B cell (primary cell): ENCODE data around the gene CCDC92B. TPM values are rescaled to one million over a fixed set of nuclear protein-coding genes. Genes with fewer than 3 reads are reported as not detected.

Source experiments
- ATAC-seq: fragments of 200-7000 bp; cut with Tn5 transposase; one replicate; pipeline ENCODE4 v1.10.0; 2021; ENCODE audit warnings: low read depth, mild to moderate bottlenecking, moderate number of reproducible peaks, moderate library complexity
- CTCF ChIA-PET: fragments of 350-600 bp; sonication (Branson Sonifier 250); formaldehyde crosslinking; loops from one replicate; lab custom pipeline; 2021; ENCODE audit warnings: antibody characterized with exemption, inconsistent platforms; lab: Charles Lee
- POLR2A ChIA-PET: fragments of 350-600 bp; sonication (Branson Sonifier 250); formaldehyde crosslinking; loops from one replicate; lab custom pipeline; 2021; ENCODE audit warnings: antibody characterized with exemption; lab: Charles Lee
- DNase-seq: peaks from one replicate; pipeline ENCODE4 v3.0.0; 2013
- H2AFZ ChIP-seq: 2 replicates; pipeline ENCODE4 v1.6.1; 2012; ENCODE audit warnings: mild to moderate bottlenecking, low read depth, low read length; ENCODE audit not compliant: insufficient read depth, poor library complexity, severe bottlenecking
- H3K27ac ChIP-seq, 2 donors: 1 replicate in 1 of 2; 2 replicates in 1 of 2; pipeline ENCODE4 v1.5.1; 2012 to 2013; ENCODE audit warnings: low read length in 2 of 2, mild to moderate bottlenecking in 2 of 2, moderate library complexity in 1 of 2
- H3K27me3 ChIP-seq, 4 experiments: fragments of 200-600 bp in 1 of 4; sonication (generic) in 1 of 4; replicated peaks in 1 of 4; 1 replicate in 2 of 4; 2 replicates in 2 of 4; pipeline versions ENCODE4 v1.6.1 to v1.7.0; 2013 to 2016; ENCODE audit warnings: low read length in 3 of 4, mild to moderate bottlenecking in 2 of 4, mixed read lengths in 1 of 4, moderate library complexity in 1 of 4; ENCODE audit not compliant: insufficient read depth in 4 of 4, control insufficient read depth in 3 of 4; ENCODE audit errors: control extremely low read depth in 1 of 4
- H3K36me3 ChIP-seq, 2 experiments: replicated peaks in 1 of 2; 1 replicate in 1 of 2; 2 replicates in 1 of 2; pipeline versions ENCODE4 v1.6.1 to v1.7.1; 2013; ENCODE audit warnings: low read length in 1 of 2; ENCODE audit not compliant: insufficient read depth in 2 of 2, control insufficient read depth in 1 of 2; ENCODE audit errors: control extremely low read depth in 1 of 2, extremely low read depth in 1 of 2
- H3K4me1 ChIP-seq, 2 donors: fragments of 200-600 bp in 1 of 2; sonication (generic) in 1 of 2; 1 replicate in 1 of 2; 2 replicates in 1 of 2; pipeline versions ENCODE4 v1.5.1 to v1.6.1; 2013 to 2017; ENCODE audit warnings: low read length in 2 of 2; ENCODE audit not compliant: control insufficient read depth in 2 of 2, insufficient read depth in 2 of 2
- H3K4me2 ChIP-seq: replicated peaks from 2 replicates; pipeline ENCODE3; 2012; ENCODE audit warnings: mild to moderate bottlenecking, low read depth, low read length; ENCODE audit not compliant: poor library complexity, severe bottlenecking
- H3K4me3 ChIP-seq, 5 experiments: fragments of 200-600 bp in 1 of 5; sonication (generic) in 1 of 5; 1 replicate in 3 of 5; 2 replicates in 2 of 5; pipeline versions ENCODE4 v1.5.1 to v1.7.0; 2011 to 2016; ENCODE audit warnings: low read length in 4 of 5, mild to moderate bottlenecking in 4 of 5, low read depth in 2 of 5, control low read depth in 1 of 5, moderate library complexity in 1 of 5; ENCODE audit not compliant: insufficient read depth in 1 of 5; ENCODE audit errors: control extremely low read depth in 1 of 5, extremely low read depth in 1 of 5
- H3K79me2 ChIP-seq: fragments of 200-600 bp; sonication (generic); one replicate; pipeline ENCODE4 v1.6.0; 2016; ENCODE audit warnings: low read length; ENCODE audit not compliant: control insufficient read depth, insufficient read depth
- H3K9ac ChIP-seq: fragments of 200-600 bp; sonication (generic); 2 replicates; pipeline ENCODE4 v1.6.1; 2017; ENCODE audit warnings: mild to moderate bottlenecking, low read length, moderate library complexity
- H3K9me3 ChIP-seq, 3 donors: one replicate each; pipeline versions ENCODE4 v1.6.1 to v1.7.1; 2013; ENCODE audit warnings: low read length in 2 of 3; ENCODE audit not compliant: control insufficient read depth in 2 of 3, insufficient read depth in 1 of 3; ENCODE audit errors: control extremely low read depth in 1 of 3
- H4K20me1 ChIP-seq: 2 replicates; pipeline ENCODE4 v1.6.0; 2012; ENCODE audit warnings: mild to moderate bottlenecking, low read length; ENCODE audit not compliant: insufficient read depth, control insufficient read depth, poor library complexity, severe bottlenecking
- H3K27ac Mint-ChIP-seq: one replicate; pipeline ENCODE4 v1.8.0; 2021; ENCODE audit warnings: mixed read lengths
- H3K27me3 Mint-ChIP-seq: one replicate; pipeline ENCODE4 v1.8.0; 2021; ENCODE audit warnings: mixed read lengths
- H3K4me1 Mint-ChIP-seq: one replicate; pipeline ENCODE4 v1.8.0; 2021; ENCODE audit warnings: mixed read lengths
- H3K4me3 Mint-ChIP-seq: one replicate; pipeline ENCODE4 v1.8.0; 2021; ENCODE audit warnings: mixed read lengths
- H3K9me3 Mint-ChIP-seq: one replicate; pipeline ENCODE4 v1.8.0; 2022; ENCODE audit warnings: mixed read lengths; ENCODE audit not compliant: insufficient read depth
- EZH2 ChIP-seq: IDR thresholded peaks from 2 replicates; pipeline ENCODE4 v1.6.1; 2012; ENCODE audit warnings: borderline replicate concordance, low read depth, mild to moderate bottlenecking, moderate library complexity, low read length; ENCODE audit not compliant: insufficient read depth, poor library complexity, severe bottlenecking
- WGBS: methylation state at CpG from one replicate; pipeline ENCODE4 v1.1.5; 2013; ENCODE audit warnings: missing lambda C conversion rate; ENCODE audit not compliant: insufficient coverage; 5-methylcytosine and 5-hydroxymethylcytosine counted together
- intact Hi-C: fragments of 100-400 bp; cut with micrococcal nuclease; formaldehyde crosslinking; loops from one replicate; pipeline ENCODE4 v1.10.0; 2022
- polyA plus RNA-seq: library from polyadenylated mRNA; depleted of rRNA; stranded (reverse); fragments of >200 nt; gene quantifications from 2 replicates; pipeline ENCODE4 v1.2.3, GENCODE V29; 2012
- total RNA-seq, 2 donors: library from RNA; stranded (reverse); fragments of 120-200 nt in 1 of 2; gene quantifications; 1 replicate in 1 of 2; 2 replicates in 1 of 2; pipeline versions ENCODE4 v1.2.3 to v1.2.4, GENCODE V29; 2013 to 2022
- TF ChIP-seq, protein P1 (sequence below): fragments of 200-600 bp; IDR thresholded peaks from one replicate; pipeline ENCODE4 v1.8.0; 2022; ENCODE audit warnings: antibody characterized with exemption, mild to moderate bottlenecking

CCDC92B gene
- total and polyA plus RNA-seq, 2 donors (not counting 1 experiment from before 2014, with no cell fraction given) = 0.04 TPM; not detected in 1

DNA sequence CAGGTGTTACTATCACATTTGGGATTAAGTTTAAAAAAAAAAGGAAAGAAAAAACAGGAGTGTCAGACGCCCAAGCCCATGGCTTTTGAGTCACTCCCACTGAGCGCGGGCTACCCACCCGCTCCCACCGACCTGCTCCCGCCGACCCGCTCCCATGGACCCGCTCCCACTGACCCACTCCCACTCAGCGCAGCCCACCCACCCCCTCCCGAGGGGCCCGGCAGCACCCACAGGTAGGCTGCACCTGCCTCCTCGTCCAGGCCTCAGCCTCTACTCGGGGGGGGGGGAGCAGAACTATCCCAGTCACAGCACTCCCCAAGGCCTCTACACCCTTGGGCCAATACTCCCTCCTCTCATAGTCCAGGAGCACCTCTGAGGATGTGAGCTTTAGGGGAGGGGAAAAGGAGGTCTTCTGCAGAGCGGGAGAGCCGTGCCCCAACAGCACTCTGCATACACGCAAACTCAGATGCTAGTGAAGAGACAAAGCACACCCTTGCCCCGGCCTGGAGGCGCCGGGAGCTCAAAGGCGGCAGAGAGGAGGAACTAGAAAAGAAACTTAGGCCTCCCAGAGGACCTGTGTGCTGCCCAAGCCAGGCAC is 40.8 kb downstream of the CCDC92B start:
- peak overlapping the region; percentile 95 for H3K4me2 ChIP-seq
- peaks cover 0 to 2% of the 10 kb centered on the region in 2 experiments for H3K36me3 ChIP-seq
- no peak for DNase-seq
- POLR2A ChIA-PET = no interaction called here
- peak overlapping the region; percentile 93 for H3K4me3 Mint-ChIP-seq
- CTCF ChIA-PET = interaction anchor here (1.0 kb wide), 1 partner anchor 292 kb away, joined by 3 read pairs; no protein-coding TSS in a partner anchor
- H3K79me2 ChIP-seq = peaks cover 73% of the 10 kb centered on the region
- peak overlapping the region; percentile 83 for H3K9ac ChIP-seq
- peak overlapping the region in 1 of 5 experiments; percentile 31 for H3K4me3 ChIP-seq
- peaks cover 51% of the 10 kb centered on the region for H3K4me1 Mint-ChIP-seq
- H3K27ac ChIP-seq = no peak overlapping the region
- no peaks in the 10 kb centered on the region for H3K9me3 Mint-ChIP-seq
- no peaks in the 10 kb centered on the region for H3K27me3 ChIP-seq
- intact Hi-C loops = no loop called here
- WGBS = 76% methylated on average over 13 of the region's 21 CpGs
- no peaks in the 10 kb centered on the region for H3K27me3 Mint-ChIP-seq
- H3K4me1 ChIP-seq = peaks cover 29 to 50% of the 10 kb centered on the region in 2 donors
- H4K20me1 ChIP-seq = peaks cover 75% of the 10 kb centered on the region
- ATAC-seq = peak; percentile 25
- no peak overlapping the region for H2AFZ ChIP-seq
- no peaks in the 10 kb centered on the region for H3K9me3 ChIP-seq
- H3K27ac Mint-ChIP-seq = peak overlapping the region; percentile 90
- no peak for TF ChIP-seq EZH2
- TF ChIP-seq, protein P1, sequence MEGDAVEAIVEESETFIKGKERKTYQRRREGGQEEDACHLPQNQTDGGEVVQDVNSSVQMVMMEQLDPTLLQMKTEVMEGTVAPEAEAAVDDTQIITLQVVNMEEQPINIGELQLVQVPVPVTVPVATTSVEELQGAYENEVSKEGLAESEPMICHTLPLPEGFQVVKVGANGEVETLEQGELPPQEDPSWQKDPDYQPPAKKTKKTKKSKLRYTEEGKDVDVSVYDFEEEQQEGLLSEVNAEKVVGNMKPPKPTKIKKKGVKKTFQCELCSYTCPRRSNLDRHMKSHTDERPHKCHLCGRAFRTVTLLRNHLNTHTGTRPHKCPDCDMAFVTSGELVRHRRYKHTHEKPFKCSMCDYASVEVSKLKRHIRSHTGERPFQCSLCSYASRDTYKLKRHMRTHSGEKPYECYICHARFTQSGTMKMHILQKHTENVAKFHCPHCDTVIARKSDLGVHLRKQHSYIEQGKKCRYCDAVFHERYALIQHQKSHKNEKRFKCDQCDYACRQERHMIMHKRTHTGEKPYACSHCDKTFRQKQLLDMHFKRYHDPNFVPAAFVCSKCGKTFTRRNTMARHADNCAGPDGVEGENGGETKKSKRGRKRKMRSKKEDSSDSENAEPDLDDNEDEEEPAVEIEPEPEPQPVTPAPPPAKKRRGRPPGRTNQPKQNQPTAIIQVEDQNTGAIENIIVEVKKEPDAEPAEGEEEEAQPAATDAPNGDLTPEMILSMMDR = no peak
